Measurements from ENCODE around the gene STK32C.
"Not testable (repeated sequence)": the region's sequence is repeated elsewhere in the genome, so short reads cannot be mapped to it uniquely, and the experiment has no call there.

STK32C gene

DNA sequence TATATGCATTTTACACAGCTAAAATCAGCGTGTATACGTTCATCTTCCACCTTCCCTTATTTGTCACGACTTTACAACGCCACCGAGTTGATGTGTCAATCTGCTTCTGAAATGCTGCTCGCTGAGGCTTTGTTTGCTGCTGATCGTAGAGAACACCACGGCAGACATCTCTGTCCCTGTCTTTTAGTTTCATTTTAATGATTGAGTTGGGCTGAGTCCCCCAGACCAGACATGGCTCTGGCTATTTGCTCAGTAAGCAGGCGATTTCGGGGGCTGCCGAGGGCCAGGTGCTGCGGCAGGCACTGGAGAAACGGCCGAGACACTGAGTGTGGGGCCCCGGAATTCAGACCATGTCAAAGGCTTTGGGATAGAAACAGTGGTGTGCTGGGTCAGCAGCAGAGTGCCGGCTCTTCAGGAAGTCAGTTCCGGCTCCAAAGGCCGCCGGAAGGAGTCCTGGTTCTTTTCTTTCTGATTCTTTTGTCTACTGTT lies 29.2 kb upstream of the STK32C start:
- no peak for DNase-seq

GRCh38 chr10:132336064-132336746 lies 28.5 kb upstream of the STK32C start:
- DNase-seq: no peak

DNA sequence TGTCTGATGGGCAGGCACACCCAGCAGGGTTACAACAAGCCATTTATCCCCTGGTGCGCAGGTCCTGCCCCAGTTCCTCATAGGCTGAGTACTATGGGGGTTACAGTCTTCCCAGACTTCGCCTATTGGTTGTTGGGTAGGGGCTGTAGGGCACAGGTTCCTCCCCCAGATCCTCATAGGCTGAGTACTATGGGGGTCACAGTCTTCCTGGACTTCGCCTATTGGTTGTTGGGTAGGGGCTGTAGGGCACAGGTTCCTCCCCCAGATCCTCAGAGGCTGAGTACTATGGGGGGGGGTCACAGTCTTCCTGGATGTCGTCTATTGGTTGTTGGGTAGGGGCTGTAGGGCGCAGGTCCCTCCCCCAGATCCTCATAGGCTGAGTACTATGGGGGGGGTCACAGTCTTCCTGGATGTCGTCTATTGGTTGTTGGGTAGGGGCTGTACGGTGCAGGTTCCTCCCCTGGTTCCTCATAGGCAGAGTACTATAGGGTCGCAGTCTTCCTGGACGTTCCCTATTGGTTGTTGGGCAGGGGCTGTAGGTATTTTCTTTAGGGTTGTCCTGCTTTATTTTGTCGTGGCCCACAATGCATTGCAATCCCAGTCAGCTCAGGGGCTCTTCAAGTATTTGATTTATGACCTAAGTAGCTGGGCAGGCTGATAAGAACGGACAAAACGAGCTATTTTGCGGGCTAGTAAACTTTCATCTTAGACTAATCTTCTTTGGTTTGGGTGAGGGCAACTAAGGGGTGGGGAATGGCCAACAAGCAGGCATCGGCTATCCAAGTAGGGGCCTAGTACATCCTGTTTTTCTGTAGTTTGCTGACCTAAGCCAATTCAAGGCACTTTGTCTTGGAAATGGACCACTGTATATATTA lies 27.7 kb upstream of the STK32C start:
- DNase-seq: no peak

GRCh38 chr10:132334631-132335188 lies 27.0 kb upstream of the STK32C start:
- DNase-seq: no peak

- DNase-seq: no peak
Observed at GRCh38 chr10:132333386-132333785, 25.6 kb upstream of the STK32C start.

GRCh38 chr10:132332433-132332754 lies 24.6 kb upstream of the STK32C start:
- DNase-seq: no peak

GRCh38 chr10:132331601-132332432 lies 24.1 kb upstream of the STK32C start, which contains the start of gene LRRC27:
LRRC27 (plus strand) TSS chr10:132332193; CDS start chr10:132333525, 1,332 bp downstream.
- DNase-seq: peak; percentile 99

GRCh38 chr10:132330486-132330833 lies 22.7 kb upstream of the STK32C start:
- DNase-seq: no peak

DNA sequence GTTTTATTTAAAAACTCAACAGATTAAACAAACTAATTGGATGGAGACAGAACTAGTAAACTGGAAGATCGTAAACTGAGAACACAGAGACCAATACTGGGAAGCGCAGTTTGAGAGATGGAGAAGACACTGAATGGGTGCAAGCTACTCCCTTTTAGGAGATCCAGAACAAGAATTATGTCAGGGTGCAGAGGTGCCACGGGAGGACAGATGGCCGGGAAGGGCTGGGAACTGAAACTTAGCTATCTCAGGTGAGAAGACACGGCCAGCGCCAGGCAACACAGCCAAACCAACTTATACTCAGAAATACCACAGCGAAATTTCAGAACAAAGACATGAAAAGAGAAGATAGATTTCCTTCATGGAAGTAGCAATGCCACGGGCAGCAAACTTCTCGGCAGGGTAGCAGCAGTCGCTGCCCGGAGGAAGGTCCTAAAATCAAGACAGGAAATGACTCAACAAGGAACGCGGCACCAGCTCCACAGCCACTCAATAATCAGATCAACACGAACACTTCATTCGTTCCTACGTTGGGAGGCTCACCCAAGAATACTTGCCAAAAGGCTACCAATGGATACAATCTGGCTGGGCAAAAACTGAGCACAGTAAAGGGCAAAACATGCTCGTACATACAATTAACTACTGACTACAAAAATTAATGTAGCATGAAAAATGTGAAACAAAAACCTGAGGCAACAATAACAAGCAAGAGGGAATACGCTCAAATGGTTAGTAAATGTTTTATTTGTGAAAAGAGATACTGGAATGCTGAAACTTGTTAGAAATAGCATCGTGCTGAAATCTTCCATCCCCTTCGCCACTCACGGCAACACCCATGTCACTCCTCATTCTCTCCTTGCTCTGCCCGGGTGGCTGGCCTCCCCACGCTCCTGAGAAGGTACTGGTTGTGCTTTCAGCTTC lies 22.1 kb upstream of the STK32C start:
- peak; percentile 25 for DNase-seq

GRCh38 chr10:132328738-132329137 lies 21.0 kb upstream of the STK32C start:
- no peak for DNase-seq

- no peak for DNase-seq
Observed at GRCh38 chr10:132328106-132328505, 20.4 kb upstream of the STK32C start.

- no peak for DNase-seq
Observed at GRCh38 chr10:132326925-132327324, 19.2 kb upstream of the STK32C start.

DNA sequence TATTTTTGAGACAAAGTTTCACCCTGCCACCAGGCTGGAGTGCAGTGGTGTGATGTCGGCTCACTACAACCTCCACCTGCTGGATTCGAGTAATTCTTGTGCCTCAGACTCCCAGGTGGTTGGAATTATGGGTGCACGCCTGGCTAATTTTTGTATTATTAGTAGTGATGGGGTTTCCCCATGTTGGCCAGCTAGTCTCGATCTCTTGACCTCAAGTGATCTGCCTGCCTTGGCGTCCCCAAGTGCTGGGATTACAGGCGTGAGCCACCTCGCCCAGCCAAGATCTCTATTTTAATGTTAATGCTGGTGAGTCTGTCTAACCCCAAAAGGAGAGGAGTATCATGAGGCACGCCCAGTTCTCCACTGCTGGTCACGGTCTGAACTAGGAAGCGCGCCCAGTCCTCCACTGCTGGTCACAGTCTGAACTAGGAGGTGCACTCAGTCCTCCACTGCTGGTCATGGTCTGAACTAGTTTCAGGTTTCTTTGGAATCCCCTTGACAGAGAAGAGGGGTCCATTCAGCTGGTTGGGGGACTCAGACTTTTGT lies 18.7 kb upstream of the STK32C start:
- DNase-seq: no peak

DNA sequence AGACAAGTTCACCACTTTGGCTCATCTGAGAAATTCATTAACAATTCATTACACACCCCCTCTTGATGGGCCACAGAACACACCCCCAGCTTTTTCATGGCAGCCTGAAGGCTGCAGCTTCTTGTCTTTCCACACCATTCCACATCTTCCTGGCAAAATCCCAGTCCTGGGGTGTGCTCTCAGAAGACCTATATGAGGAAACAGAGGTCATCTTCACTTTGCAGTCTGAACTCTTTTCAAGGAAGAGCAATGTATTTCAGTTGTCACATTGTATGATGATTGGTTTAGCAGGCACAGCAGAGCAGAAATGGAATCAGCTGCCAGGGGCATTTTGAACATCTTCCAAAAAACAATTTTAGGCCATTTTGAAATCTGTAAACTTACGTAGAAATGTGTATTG lies 16.4 kb upstream of the STK32C start:
- no peak for DNase-seq

DNA sequence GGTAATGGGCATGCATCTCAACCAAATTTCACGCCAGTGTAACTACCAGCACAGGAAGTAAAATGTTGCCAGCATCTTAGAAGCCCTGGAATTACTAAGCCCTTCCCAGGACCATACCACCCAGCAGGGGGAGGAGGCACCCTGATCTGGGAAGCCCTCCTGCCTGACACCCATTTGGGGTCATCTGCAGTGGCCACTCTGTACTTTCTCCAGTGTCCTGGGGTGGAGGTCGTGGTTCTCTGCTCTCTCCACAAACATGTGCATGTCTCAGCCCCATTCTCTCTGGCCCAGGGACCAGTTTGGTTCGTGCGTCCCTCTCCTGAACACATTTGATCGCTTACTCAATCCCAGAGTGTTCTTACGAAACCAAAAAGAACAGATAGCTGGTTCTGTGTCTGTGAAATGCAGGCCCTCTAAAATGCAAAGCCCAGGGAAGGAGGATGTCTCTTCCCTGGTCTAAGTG lies 14.9 kb upstream of the STK32C start:
- no peak for DNase-seq

DNA sequence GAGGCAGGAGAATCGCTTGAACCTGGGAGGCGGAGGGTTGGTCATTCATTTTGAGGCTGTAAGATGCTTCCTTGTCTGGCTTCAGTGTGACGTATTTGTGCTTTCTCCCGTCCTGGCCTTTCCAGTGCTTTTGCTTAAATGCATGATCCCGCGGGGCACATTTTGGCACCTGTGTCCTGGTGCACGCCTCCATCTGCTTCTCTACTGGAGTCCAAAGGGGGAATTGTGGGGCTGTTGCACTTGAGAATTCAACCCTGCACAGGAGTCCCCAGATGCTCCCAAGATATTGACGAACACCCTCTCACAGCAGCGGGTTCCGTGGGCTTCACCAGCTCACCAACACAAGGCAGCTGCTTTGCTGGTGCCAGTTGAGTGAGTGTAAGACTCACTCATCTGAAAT lies 14.0 kb upstream of the STK32C start:
- DNase-seq: no peak

- DNase-seq: no peak
Observed at GRCh38 chr10:132320654-132321469, 13.1 kb upstream of the STK32C start.

- DNase-seq: peak; percentile 46
Observed at GRCh38 chr10:132319853-132320653, 12.3 kb upstream of the STK32C start.

DNA sequence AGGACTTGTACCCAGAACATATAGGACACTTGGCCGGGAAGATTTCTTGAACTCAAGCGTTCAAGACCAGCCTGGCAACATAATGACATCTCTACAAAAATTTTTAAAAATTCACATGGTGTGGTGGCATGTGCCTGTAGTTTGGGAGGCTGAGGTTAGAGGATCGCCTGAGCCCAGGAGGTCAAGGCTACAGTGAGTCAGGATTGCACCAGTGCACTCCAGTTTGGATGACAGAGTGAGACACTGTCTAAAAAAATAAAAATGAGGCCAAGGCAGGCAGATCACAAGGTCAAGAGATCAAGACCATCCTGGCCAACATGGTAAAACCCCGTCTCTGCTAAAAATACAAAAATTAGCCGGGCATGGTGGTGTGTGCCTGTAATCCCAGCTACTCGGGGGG lies 9.7 kb upstream of the STK32C start:
- DNase-seq: not testable (repeated sequence)

DNA sequence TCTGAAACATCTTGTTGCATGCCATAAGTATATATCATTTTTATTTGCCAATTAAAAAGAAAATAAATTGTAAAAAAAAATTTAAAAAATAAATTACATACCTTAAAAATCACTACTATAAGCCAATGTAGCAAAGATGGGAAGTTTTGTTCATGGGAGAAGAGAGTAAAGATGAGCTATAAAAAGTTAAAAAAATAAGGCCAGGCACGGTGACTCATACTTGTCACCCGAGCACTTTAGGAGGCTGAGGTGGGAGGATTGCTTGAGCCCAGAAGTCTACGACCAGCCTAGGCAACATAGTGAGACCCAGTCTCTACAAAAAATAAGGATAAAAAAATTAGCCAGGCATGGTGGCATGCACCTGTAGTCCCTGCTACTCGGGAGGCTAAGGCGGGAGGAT lies 8.4 kb upstream of the STK32C start:
- no peak for DNase-seq
